Astrocyte of the spinal cord (primary cell): ENCODE results near the gene MBD3L2B.

Experiments used
- DNase-seq: peaks from one replicate; pipeline ENCODE4 v3.0.0; 2011; ENCODE audit warnings: low read depth, low spot score
- H3K4me3 ChIP-seq: 2 replicates; pipeline ENCODE4 v1.5.1; 2011; ENCODE audit warnings: low read depth, mild to moderate bottlenecking, low read length, moderate library complexity
- CTCF ChIP-seq: IDR thresholded peaks from 2 replicates; pipeline ENCODE4 v1.5.1; 2012; ENCODE audit warnings: low read depth, mild to moderate bottlenecking, low read length, inconsistent platforms
- in situ Hi-C: cut with HindIII; loops from 2 replicates; pipeline ENCODE4 v1.10.0; 2017; ENCODE audit warnings: low sequenced_read_pairs

MBD3L2B gene

GRCh38 chr19:6988257-6988656, 33.0 kb downstream of the MBD3L2B start:
- in situ Hi-C loops: no loop called here
- no peak for TF ChIP-seq CTCF
- DNase-seq: no peak
- no peak overlapping the region for H3K4me3 ChIP-seq

GRCh38 chr19:6987850-6988249, 33.4 kb downstream of the MBD3L2B start:
- in situ Hi-C loops: no loop called here
- H3K4me3 ChIP-seq: no peak overlapping the region
- TF ChIP-seq CTCF: no peak
- no peak for DNase-seq

GRCh38 chr19:6983448-6983847, 37.8 kb downstream of the MBD3L2B start:
- no peak for DNase-seq
- no peak for TF ChIP-seq CTCF
- no peak overlapping the region for H3K4me3 ChIP-seq
- in situ Hi-C loops: no loop called here

GRCh38 chr19:6979399-6979798, 41.8 kb downstream of the MBD3L2B start:
- no peak for TF ChIP-seq CTCF
- DNase-seq: no peak
- in situ Hi-C loops: no loop called here
- no peak overlapping the region for H3K4me3 ChIP-seq

GRCh38 chr19:6976197-6976596, 45.0 kb downstream of the MBD3L2B start:
- in situ Hi-C loops: no loop called here
- H3K4me3 ChIP-seq: no peak overlapping the region
- DNase-seq: no peak
- no peak for TF ChIP-seq CTCF

- in situ Hi-C loops: no loop called here
- TF ChIP-seq CTCF: no peak
- H3K4me3 ChIP-seq: no peak overlapping the region
- no peak for DNase-seq
These were observed 49.9 kb downstream of the MBD3L2B start for GRCh38 chr19:6971366-6971765.

- in situ Hi-C loops: no loop called here
- no peak for TF ChIP-seq CTCF
- H3K4me3 ChIP-seq: no peak overlapping the region
- no peak for DNase-seq
These were observed 50.8 kb downstream of the MBD3L2B start for GRCh38 chr19:6970443-6970842.
